Fibroblast of villous mesenchyme (primary cell): ENCODE data around the gene MIOX. TPM values are rescaled to one million over a fixed set of nuclear protein-coding genes. Genes with fewer than 3 reads are reported as not detected.

Experiments used
- DNase-seq: peaks from one replicate; pipeline ENCODE4 v3.0.0-alpha.2; 2010; ENCODE audit warnings: low read depth
- H3K4me3 ChIP-seq: 2 replicates; pipeline ENCODE4 v1.5.1; 2011; ENCODE audit warnings: low read depth, mild to moderate bottlenecking, low read length
- CTCF ChIP-seq: IDR thresholded peaks from 2 replicates; pipeline ENCODE4 v1.5.1; 2012; ENCODE audit warnings: low read depth, mild to moderate bottlenecking, low read length; ENCODE audit not compliant: insufficient read depth
- total RNA-seq: library from RNA; depleted of rRNA; stranded (reverse); fragments of >200 nt; gene quantifications from 2 replicates; pipeline ENCODE4 v1.2.3, GENCODE V29; 2012

Gene MIOX
- total RNA-seq, 1 donor, result not detected

GRCh38 chr22:50503475-50504145 is 17.0 kb downstream of the MIOX start:
- DNase-seq, result no peak
- no peak overlapping the region for H3K4me3 ChIP-seq
- peak; percentile 3 for TF ChIP-seq CTCF

- no peak overlapping the region for H3K4me3 ChIP-seq
- DNase-seq, result no peak
- TF ChIP-seq CTCF, result no peak
These were observed 17.9 kb downstream of the MIOX start for GRCh38 chr22:50504369-50505211.

GRCh38 chr22:50505276-50505775 is 18.7 kb downstream of the MIOX start:
- TF ChIP-seq CTCF, result no peak
- no peak for DNase-seq
- H3K4me3 ChIP-seq, result no peak overlapping the region

- H3K4me3 ChIP-seq, result peak overlapping the region; percentile 91
- DNase-seq, result no peak
These were observed 19.3 kb downstream of the MIOX start for GRCh38 chr22:50505776-50506610.

GRCh38 chr22:50506611-50507420 is 20.2 kb downstream of the MIOX start:
- TF ChIP-seq CTCF, result no peak
- DNase-seq, result no peak
- peak overlapping the region; percentile 91 for H3K4me3 ChIP-seq

More at GRCh38 chr22:50505776-50506610, 19.3 kb downstream of the MIOX start:
- no peak for TF ChIP-seq CTCF
